Measurements from ENCODE around the gene PTGES3.

Gene PTGES3

DNA sequence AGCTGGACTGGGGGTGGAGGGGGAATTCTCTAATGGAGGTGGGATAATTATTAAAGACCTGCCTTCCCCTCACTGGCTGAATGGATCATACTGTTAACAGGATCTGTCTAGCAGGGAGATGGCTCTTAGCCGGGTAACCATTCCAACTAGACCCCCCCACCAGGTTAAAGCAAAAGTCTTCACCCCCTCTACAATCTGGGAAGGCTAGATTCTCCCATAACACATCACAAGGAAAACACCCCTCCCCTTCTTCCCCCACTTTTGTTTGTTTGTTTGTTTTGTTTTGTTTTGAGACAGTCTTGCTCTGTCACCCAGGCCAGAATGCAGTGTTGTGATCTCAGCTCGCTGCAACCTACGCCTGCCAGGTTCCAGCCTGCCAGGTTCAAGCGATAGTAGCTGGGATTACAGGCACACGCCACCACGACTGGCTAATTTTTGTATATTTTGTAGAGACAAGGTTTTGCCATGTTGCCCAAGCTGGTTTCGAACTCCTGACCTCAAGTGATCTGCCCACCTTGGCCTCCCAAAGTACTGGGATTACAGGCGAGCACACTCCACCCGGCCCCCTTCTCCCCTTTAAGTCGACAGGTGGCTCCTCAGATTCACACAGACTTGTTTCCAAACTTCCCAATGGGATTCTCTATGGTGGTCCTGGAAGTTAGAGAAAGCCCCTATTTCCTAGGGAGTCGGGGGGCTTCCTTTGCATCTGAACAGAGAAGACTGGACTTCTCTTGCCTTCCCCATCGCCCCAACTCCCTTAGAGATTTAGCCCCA is 54.4 kb downstream of the PTGES3 start:
- H3K36me3 ChIP-seq (ENCODE audit: insufficient read depth, low read length) = peaks cover 16% of the 10 kb centered on the region
- peak overlapping the region; percentile 36; the same call in 1 of the 2 replicates for H3K27ac ChIP-seq (ENCODE audit: low read depth, low read length)

DNA sequence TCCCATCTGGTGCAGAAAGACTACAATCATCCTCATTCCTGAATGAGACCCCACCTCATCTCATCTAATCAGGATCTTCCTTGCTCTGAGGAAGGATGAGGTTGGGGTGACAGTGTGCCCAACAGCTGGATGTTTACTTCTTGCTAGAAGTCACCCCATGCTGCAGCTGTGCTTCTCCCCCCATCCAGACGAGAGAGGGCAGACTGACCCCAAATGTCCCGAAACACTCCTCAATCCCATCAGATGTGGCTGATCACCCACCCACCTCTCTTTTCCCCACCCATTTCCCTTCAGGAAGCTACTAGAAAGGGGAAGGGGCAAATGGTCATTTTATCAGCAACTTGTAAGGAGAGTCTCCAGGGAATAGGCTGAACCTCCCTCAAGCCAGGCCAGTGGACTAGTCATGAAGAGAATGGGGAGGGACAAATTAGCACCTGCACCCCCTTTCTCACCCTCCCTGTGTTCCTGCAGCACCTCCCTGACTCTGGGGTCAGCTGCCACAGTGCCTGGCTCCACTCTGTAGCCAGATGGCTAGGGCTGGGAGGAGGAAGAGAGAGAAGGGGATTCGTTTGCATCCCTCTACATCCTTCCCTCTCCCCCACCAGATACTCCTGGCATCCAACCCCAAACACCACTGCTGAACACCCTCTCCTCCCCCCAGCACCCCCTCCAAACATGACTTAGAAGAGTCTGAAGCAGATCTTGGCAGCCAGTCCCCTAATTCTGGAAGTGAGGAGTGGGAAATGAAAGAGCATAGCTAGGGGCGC is 55.2 kb downstream of the PTGES3 start:
- Histone ChIP-seq H3K9ac (ENCODE audit: low read depth, low read length) (no peak overlapping the region), H3K4me3 (ENCODE audit: low read length) (peak overlapping the region; percentile 40), H3K27me3 (ENCODE audit: insufficient read depth, low read length) (no peaks in the 10 kb centered on the region), H3K9me3 (ENCODE audit: insufficient read depth, low read depth, low read length) (no peaks in the 10 kb centered on the region), H3K27ac (ENCODE audit: low read depth, low read length) (no peak overlapping the region), H3K36me3 (ENCODE audit: insufficient read depth, low read length) (peaks cover 8% of the 10 kb centered on the region), H3K4me1 (ENCODE audit: insufficient read depth, low read length) (peaks cover 41% of the 10 kb centered on the region)
- 67% methylated on average over 3 of the region's 4 CpGs for WGBS

More for the DNA sequence above, 54.4 kb downstream of the PTGES3 start:
- 36% methylated on average over 12 of the region's 12 CpGs for WGBS
- peaks cover 35% of the 10 kb centered on the region for H3K4me1 ChIP-seq (ENCODE audit: insufficient read depth, low read length)
- H3K27me3 ChIP-seq (ENCODE audit: insufficient read depth, low read length) = no peaks in the 10 kb centered on the region
- H3K9ac ChIP-seq (ENCODE audit: low read depth, low read length) = no peak overlapping the region
- no peaks in the 10 kb centered on the region for H3K9me3 ChIP-seq (ENCODE audit: insufficient read depth, low read depth, low read length)
- H3K4me3 ChIP-seq (ENCODE audit: low read length) = peak overlapping the region; percentile 80

DNA sequence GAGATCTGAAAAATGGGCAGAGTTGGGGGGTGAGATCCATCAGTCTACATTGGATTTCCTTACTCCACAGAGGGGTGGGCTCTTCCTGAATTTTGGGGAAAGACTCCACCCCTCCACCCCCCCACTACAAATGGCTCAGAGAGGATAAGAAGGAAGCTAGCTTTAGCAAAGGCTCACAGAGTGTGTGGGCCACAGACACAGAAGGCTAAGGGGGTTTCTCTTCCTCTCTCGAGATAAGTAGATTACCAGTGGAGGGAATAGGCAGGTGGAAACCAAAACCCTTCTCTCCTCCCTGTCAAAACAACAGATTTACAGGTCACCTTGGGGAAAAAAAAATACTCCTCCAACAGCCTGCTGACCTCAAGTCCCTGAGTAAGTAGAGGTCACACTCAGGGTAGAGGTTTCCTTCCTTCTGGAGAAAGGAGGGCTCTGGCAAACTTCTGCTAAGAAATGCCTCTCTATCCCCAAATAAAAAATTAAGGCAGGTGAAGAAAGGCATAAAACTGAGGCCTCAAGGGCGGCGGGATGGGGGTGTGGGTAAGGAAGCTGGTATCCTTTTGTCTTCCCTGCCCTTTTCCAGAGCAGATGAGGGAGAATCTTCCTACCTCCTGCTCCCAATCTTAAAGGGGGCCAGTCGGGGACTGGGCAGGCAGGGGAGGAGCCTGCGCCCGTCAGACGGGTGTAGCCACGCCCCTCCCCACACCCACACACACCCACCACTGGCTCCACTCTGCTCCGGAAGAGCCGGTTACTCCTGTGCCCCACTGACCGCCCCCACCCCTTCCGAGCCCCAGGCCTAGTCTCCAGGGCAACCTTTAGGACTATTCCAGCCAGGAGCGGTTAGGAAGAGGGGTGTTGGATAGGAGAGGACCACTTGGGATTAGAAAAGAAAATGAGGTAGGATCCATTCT is 56.0 kb downstream of the PTGES3 start:
- H3K27me3 ChIP-seq (ENCODE audit: insufficient read depth, low read length) = no peaks in the 10 kb centered on the region
- H3K4me3 ChIP-seq (ENCODE audit: low read length) = peak overlapping the region; percentile 40
- H3K27ac ChIP-seq (ENCODE audit: low read depth, low read length) = peak overlapping the region; percentile 39; the same call in 1 of the 2 replicates
- H3K36me3 ChIP-seq (ENCODE audit: insufficient read depth, low read length) = peaks cover 1% of the 10 kb centered on the region; the same call in 1 of the 2 replicates
- H3K4me1 ChIP-seq (ENCODE audit: insufficient read depth, low read length) = peaks cover 41% of the 10 kb centered on the region
- no peak overlapping the region for H3K9ac ChIP-seq (ENCODE audit: low read depth, low read length)
- 0% methylated on average over 10 of the region's 13 CpGs for WGBS
- no peaks in the 10 kb centered on the region for H3K9me3 ChIP-seq (ENCODE audit: insufficient read depth, low read depth, low read length)

DNA sequence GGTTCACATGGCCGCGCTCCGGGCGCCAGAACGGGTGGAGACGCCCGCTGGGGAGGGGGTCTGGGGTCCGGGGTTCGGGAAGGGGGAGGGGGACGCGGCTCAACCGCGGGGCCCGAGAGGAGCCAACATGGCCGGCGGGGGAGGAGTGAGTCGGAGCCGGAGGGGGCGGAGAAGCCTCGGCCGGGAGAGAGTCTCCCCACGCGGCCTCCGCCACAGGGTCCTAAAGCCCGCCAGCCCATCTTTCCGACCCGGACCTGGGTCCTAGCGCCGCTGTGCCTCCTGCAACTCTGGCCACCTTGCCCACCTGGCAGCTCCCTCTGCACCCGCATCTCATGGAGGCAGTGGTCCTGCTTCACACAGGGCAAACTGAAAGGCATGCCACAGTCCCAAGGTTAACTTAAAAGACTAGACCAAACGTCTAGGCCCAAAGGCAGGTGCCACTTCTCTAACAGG is 57.9 kb downstream of the PTGES3 start, which contains the start of gene BAZ2A:
Gene BAZ2A (minus strand): TSS at position 147 of the 453 bp plus-strand sequence. CDS start 12,796 bp downstream, outside the sequence.
- Histone ChIP-seq H3K9ac (ENCODE audit: low read depth, low read length) (peak within 1 kb of the TSS; percentile 80), H3K9me3 (ENCODE audit: insufficient read depth, low read depth, low read length) (no peaks in the 10 kb centered on the region), H3K4me1 (ENCODE audit: insufficient read depth, low read length) (peaks cover 34% of the 10 kb centered on the region), H3K36me3 (ENCODE audit: insufficient read depth, low read length) (peaks cover 14% of the 10 kb centered on the region), H3K27ac (ENCODE audit: low read depth, low read length) (peak within 1 kb of the TSS; percentile 76), H3K4me3 (ENCODE audit: low read length) (peak within 1 kb of the TSS; percentile 90), H3K27me3 (ENCODE audit: insufficient read depth, low read length) (no peaks in the 10 kb centered on the region)
- under 1% methylated on average over 31 of the region's 31 CpGs for WGBS

DNA sequence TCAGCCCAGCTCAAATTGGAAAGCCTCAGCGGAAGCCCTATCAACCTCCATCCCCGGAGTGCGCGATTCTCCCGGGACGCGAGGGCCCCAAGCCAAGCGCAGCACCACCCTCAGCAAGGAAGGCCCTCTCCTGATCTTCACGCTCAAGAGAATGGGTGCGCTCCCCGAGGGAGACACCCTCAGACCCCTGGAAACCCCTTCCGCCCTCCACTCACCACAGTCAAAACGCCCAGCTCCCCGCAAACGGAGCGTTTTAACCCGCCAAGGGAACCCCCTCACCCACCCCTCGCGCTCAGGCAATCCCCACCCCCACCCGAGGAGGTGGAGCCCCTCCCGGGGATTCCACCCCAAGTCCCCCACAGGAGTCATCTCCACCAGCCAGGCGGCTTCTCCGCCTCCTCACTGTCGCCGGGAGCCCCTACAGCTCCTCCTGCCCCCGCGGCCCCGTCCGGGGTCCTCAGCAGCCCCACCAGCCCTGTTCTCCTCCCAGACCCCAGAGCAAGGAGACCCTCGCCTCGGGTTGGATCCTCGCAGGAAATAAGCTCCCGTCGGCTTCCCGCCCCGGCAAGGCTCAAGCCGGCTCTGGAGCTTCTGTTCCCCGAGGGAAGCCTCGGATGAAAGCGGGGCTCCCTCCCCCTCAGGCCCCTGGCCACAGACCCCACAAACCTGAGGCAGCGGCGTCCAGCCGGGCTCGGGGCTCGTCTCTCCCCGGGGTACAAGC is 58.5 kb downstream of the PTGES3 start:
- under 1% methylated on average over 46 of the region's 46 CpGs for WGBS
- Histone ChIP-seq H3K9ac (ENCODE audit: low read depth, low read length) (peak overlapping the region; percentile 80), H3K9me3 (ENCODE audit: insufficient read depth, low read depth, low read length) (no peaks in the 10 kb centered on the region), H3K4me3 (ENCODE audit: low read length) (peak overlapping the region; percentile 90), H3K4me1 (ENCODE audit: insufficient read depth, low read length) (peaks cover 34% of the 10 kb centered on the region), H3K27me3 (ENCODE audit: insufficient read depth, low read length) (no peaks in the 10 kb centered on the region), H3K36me3 (ENCODE audit: insufficient read depth, low read length) (peaks cover 14% of the 10 kb centered on the region), H3K27ac (ENCODE audit: low read depth, low read length) (peak overlapping the region; percentile 76)

GRCh38 chr12:56628671-56629458 is 59.2 kb downstream of the PTGES3 start:
- H3K9ac ChIP-seq (ENCODE audit: low read depth, low read length) = peak overlapping the region; percentile 80
- peak overlapping the region; percentile 90 for H3K4me3 ChIP-seq (ENCODE audit: low read length)
- no peaks in the 10 kb centered on the region for H3K27me3 ChIP-seq (ENCODE audit: insufficient read depth, low read length)
- H3K27ac ChIP-seq (ENCODE audit: low read depth, low read length) = peak overlapping the region; percentile 76; the same call in 1 of the 2 replicates
- H3K4me1 ChIP-seq (ENCODE audit: insufficient read depth, low read length) = peaks cover 34% of the 10 kb centered on the region
- no peaks in the 10 kb centered on the region for H3K9me3 ChIP-seq (ENCODE audit: insufficient read depth, low read depth, low read length)
- WGBS = 3% methylated on average over 14 of the region's 18 CpGs
- H3K36me3 ChIP-seq (ENCODE audit: insufficient read depth, low read length) = peaks cover 14% of the 10 kb centered on the region

- Histone ChIP-seq H3K9ac (ENCODE audit: low read depth, low read length) (no peak overlapping the region), H3K36me3 (ENCODE audit: insufficient read depth, low read length) (peaks cover 20% of the 10 kb centered on the region), H3K27ac (ENCODE audit: low read depth, low read length) (no peak overlapping the region), H3K4me1 (ENCODE audit: insufficient read depth, low read length) (peaks cover 15% of the 10 kb centered on the region), H3K4me3 (ENCODE audit: low read length) (no peak overlapping the region), H3K27me3 (ENCODE audit: insufficient read depth, low read length) (no peaks in the 10 kb centered on the region), H3K9me3 (ENCODE audit: insufficient read depth, low read depth, low read length) (no peaks in the 10 kb centered on the region)
These were observed 61.4 kb downstream of the PTGES3 start for GRCh38 chr12:56626701-56627100.

DNA sequence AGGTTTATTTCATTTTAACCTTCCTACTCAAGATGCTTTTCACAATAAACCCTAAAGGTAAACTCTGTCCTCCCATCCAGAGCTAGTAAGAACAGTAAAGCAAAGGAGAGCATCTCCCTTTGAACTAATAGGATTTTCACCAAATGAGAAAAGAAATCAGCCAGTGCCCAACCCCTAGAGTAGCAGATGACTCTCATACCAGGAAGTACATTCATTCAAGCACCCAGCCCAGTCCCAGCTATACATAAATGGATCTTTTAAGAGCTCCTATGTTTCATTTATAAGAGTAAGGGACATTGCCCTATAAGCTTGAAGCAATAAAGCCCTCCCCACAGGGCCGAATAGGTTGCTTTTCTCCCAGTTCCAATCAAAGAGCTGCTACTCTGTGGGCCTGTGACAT is 65.5 kb downstream of the PTGES3 start:
- H3K9me3 ChIP-seq (ENCODE audit: insufficient read depth, low read depth, low read length) = no peaks in the 10 kb centered on the region
- H3K27me3 ChIP-seq (ENCODE audit: insufficient read depth, low read length) = no peaks in the 10 kb centered on the region
- H3K27ac ChIP-seq (ENCODE audit: low read depth, low read length) = no peak overlapping the region
- no peak overlapping the region for H3K9ac ChIP-seq (ENCODE audit: low read depth, low read length)
- H3K36me3 ChIP-seq (ENCODE audit: insufficient read depth, low read length) = peaks cover 43% of the 10 kb centered on the region
- no peak overlapping the region for H3K4me3 ChIP-seq (ENCODE audit: low read length)
- H3K4me1 ChIP-seq (ENCODE audit: insufficient read depth, low read length) = no peaks in the 10 kb centered on the region
- WGBS = 94% methylated on average over 1 of the region's 1 CpG

DNA sequence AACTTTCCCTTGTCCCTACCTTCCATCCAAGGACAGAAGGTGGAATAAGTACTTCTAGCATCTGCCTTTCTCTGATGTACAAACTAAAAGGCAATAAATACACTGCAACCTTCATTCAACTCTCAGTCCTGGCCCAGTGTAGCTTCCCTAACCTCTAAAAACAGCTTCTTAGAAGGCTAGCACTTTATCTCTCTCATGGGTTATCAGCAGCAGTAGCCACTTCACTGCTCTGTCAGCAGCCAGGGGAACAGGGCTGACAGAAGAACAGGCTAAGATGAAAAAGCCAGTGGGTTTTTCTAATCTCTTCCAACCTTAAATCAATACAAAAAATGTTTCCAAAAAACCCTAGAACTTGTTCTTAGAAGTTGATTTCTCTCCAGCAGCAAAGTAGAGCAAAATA is 71.2 kb downstream of the PTGES3 start:
- H3K4me1 ChIP-seq (ENCODE audit: insufficient read depth, low read length) = no peaks in the 10 kb centered on the region
- peaks cover 79% of the 10 kb centered on the region for H3K36me3 ChIP-seq (ENCODE audit: insufficient read depth, low read length)
- no peak overlapping the region for H3K4me3 ChIP-seq (ENCODE audit: low read length)
- no peaks in the 10 kb centered on the region for H3K9me3 ChIP-seq (ENCODE audit: insufficient read depth, low read depth, low read length)
- H3K27me3 ChIP-seq (ENCODE audit: insufficient read depth, low read length) = no peaks in the 10 kb centered on the region
- no peak overlapping the region for H3K9ac ChIP-seq (ENCODE audit: low read depth, low read length)
- H3K27ac ChIP-seq (ENCODE audit: low read depth, low read length) = no peak overlapping the region

DNA sequence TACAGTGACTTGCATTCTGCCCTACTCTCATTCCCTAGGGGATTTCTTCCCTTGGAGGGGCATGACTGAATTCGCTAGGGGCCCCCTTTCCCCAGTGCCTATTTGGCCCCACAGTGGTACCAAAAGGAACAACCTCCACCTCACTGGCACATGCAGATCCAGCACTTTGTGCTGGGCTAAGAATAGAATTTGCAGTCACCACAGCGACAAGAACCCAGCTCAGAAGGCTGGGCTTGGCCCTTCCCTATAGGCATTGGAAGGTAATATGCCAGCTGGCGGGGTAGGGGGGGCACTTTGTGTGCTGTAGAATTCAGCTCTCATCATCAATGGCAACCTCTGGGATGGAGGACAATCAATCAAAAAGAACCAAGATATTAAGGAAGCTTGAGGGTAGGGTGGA is 71.8 kb downstream of the PTGES3 start:
- Histone ChIP-seq H3K9me3 (ENCODE audit: insufficient read depth, low read depth, low read length) (no peaks in the 10 kb centered on the region), H3K4me3 (ENCODE audit: low read length) (no peak overlapping the region), H3K36me3 (ENCODE audit: insufficient read depth, low read length) (peaks cover 83% of the 10 kb centered on the region), H3K4me1 (ENCODE audit: insufficient read depth, low read length) (no peaks in the 10 kb centered on the region), H3K27me3 (ENCODE audit: insufficient read depth, low read length) (no peaks in the 10 kb centered on the region), H3K27ac (ENCODE audit: low read depth, low read length) (no peak overlapping the region), H3K9ac (ENCODE audit: low read depth, low read length) (no peak overlapping the region)
- 90% methylated on average over 3 of the region's 3 CpGs for WGBS

All from HUES64 (cell line).